Measurements from ENCODE around the gene SCRT2. TPM values are rescaled to one million over a fixed set of nuclear protein-coding genes. Genes with fewer than 3 reads are reported as not detected.
A peak's percentile ranks its signal among the peaks of the same experiment; 100 is the strongest.
"Not testable (repeated sequence)": the region's sequence is repeated elsewhere in the genome, so short reads cannot be mapped to it uniquely, and the experiment has no call there.

Gene SCRT2
- total RNA-seq = not detected

- no peak within 1 kb of the TSS for H3K4me3 Mint-ChIP-seq
- DNase-seq = peak; percentile 82
- H3K36me3 Mint-ChIP-seq (ENCODE audit: low read depth) = peaks cover 2% of the 10 kb centered on the region
- H3K27ac Mint-ChIP-seq = no peak within 1 kb of the TSS
- POLR2A ChIA-PET = interaction anchor here (1.1 kb wide), 1 partner anchor 19 kb away, joined by 3 read pairs; no protein-coding TSS in a partner anchor
- H3K27me3 Mint-ChIP-seq = peaks cover 65% of the 10 kb centered on the region
- intact Hi-C loops (cut with DNase I, micrococcal nuclease) = loop anchor here in 1 of 2 experiments (1.0 kb wide), 1 partner anchor 22 kb away; the partner anchor contains the start of gene SRXN1
- H3K9me3 Mint-ChIP-seq (ENCODE audit: low read depth) = no peaks in the 10 kb centered on the region
- peak; percentile 85 for ATAC-seq
- CTCF ChIA-PET = interaction anchor here (0.6 kb wide), 2 partner anchors 12 to 30 kb away, joined by 3 to 4 read pairs; no protein-coding TSS in a partner anchor
- H3K4me1 Mint-ChIP-seq = peaks cover 4% of the 10 kb centered on the region
Observed at GRCh38 chr20:675453-676314, at the start of gene SCRT2. TSS of gene SCRT2 (minus strand) at chr20:675802. CDS start at chr20:675601, 201 bp downstream.

- POLR2A ChIA-PET; ATAC-seq; H3K4me3 Mint-ChIP-seq; H3K36me3 Mint-ChIP-seq (ENCODE audit: low read depth); H3K4me1 Mint-ChIP-seq; DNase-seq; H3K27ac Mint-ChIP-seq; H3K9me3 Mint-ChIP-seq (ENCODE audit: low read depth); CTCF ChIA-PET: not testable (repeated sequence)
- intact Hi-C loops (cut with DNase I, micrococcal nuclease) = loop anchor here in 1 of 2 experiments (5.0 kb wide), 1 partner anchor 52 kb away; no protein-coding TSS in a partner anchor
- H3K27me3 Mint-ChIP-seq = peaks cover 37% of the 10 kb centered on the region
Observed at GRCh38 chr20:724797-725196, 49.2 kb upstream of the SCRT2 start.

- H3K9me3 Mint-ChIP-seq (ENCODE audit: low read depth) = no peaks in the 10 kb centered on the region
- no peak for ATAC-seq
- H3K36me3 Mint-ChIP-seq (ENCODE audit: low read depth) = no peaks in the 10 kb centered on the region
- POLR2A ChIA-PET = no interaction called here
- H3K27ac Mint-ChIP-seq = no peak overlapping the region
- no peaks in the 10 kb centered on the region for H3K4me1 Mint-ChIP-seq
- no peak overlapping the region for H3K4me3 Mint-ChIP-seq
- intact Hi-C loops (cut with DNase I, micrococcal nuclease) = no loop called here
- H3K27me3 Mint-ChIP-seq = peaks cover 31% of the 10 kb centered on the region
- CTCF ChIA-PET = no interaction called here
- DNase-seq = no peak
Observed at GRCh38 chr20:723756-724155, 48.2 kb upstream of the SCRT2 start.

- ATAC-seq (no peak), DNase-seq (no peak)
- H3K27ac Mint-ChIP-seq = no peak overlapping the region
- H3K4me1 Mint-ChIP-seq = no peaks in the 10 kb centered on the region
- ChIA-PET POLR2A (no interaction called here), CTCF (no interaction called here)
- intact Hi-C loops (cut with DNase I, micrococcal nuclease) = no loop called here
- H3K4me3 Mint-ChIP-seq = no peak overlapping the region
- H3K36me3 Mint-ChIP-seq (ENCODE audit: low read depth) = no peaks in the 10 kb centered on the region
- peaks cover 29% of the 10 kb centered on the region for H3K27me3 Mint-ChIP-seq
- H3K9me3 Mint-ChIP-seq (ENCODE audit: low read depth) = no peaks in the 10 kb centered on the region
Observed at GRCh38 chr20:722822-723644, 47.4 kb upstream of the SCRT2 start.

- POLR2A ChIA-PET = no interaction called here
- ATAC-seq (no peak), DNase-seq (no peak)
- no peak overlapping the region for H3K4me3 Mint-ChIP-seq
- no peak overlapping the region for H3K27ac Mint-ChIP-seq
- CTCF ChIA-PET = interaction anchor here (0.7 kb wide), 1 partner anchor 26 kb away, joined by 3 read pairs; no protein-coding TSS in a partner anchor
- H3K36me3 Mint-ChIP-seq (ENCODE audit: low read depth) = no peaks in the 10 kb centered on the region
- peaks cover 27% of the 10 kb centered on the region for H3K27me3 Mint-ChIP-seq
- H3K4me1 Mint-ChIP-seq = no peaks in the 10 kb centered on the region
- intact Hi-C loops (cut with DNase I, micrococcal nuclease) = no loop called here
- no peaks in the 10 kb centered on the region for H3K9me3 Mint-ChIP-seq (ENCODE audit: low read depth)
Observed at GRCh38 chr20:721876-722275, 46.3 kb upstream of the SCRT2 start.

GRCh38 chr20:719816-720215 is 44.2 kb upstream of the SCRT2 start:
- DNase-seq = no peak
- POLR2A ChIA-PET = no interaction called here

GRCh38 chr20:719068-719467 is 43.5 kb upstream of the SCRT2 start:
- DNase-seq = no peak
- intact Hi-C loops (cut with DNase I, micrococcal nuclease) = no loop called here
- H3K9me3 Mint-ChIP-seq (ENCODE audit: low read depth) = no peaks in the 10 kb centered on the region
- CTCF ChIA-PET = no interaction called here
- ATAC-seq = no peak
- H3K36me3 Mint-ChIP-seq (ENCODE audit: low read depth) = no peaks in the 10 kb centered on the region
- H3K4me1 Mint-ChIP-seq = no peaks in the 10 kb centered on the region
- H3K27ac Mint-ChIP-seq = no peak overlapping the region
- no peak overlapping the region for H3K4me3 Mint-ChIP-seq
- POLR2A ChIA-PET = no interaction called here
- H3K27me3 Mint-ChIP-seq = peaks cover 17% of the 10 kb centered on the region

More at GRCh38 chr20:719816-720215, 44.2 kb upstream of the SCRT2 start:
- no peaks in the 10 kb centered on the region for H3K4me1 Mint-ChIP-seq
- no peak for ATAC-seq
- H3K27ac Mint-ChIP-seq = no peak overlapping the region
- H3K36me3 Mint-ChIP-seq (ENCODE audit: low read depth) = no peaks in the 10 kb centered on the region
- peaks cover 17% of the 10 kb centered on the region for H3K27me3 Mint-ChIP-seq
- H3K4me3 Mint-ChIP-seq = no peak overlapping the region
- CTCF ChIA-PET = no interaction called here
- no peaks in the 10 kb centered on the region for H3K9me3 Mint-ChIP-seq (ENCODE audit: low read depth)
- intact Hi-C loops (cut with DNase I, micrococcal nuclease) = no loop called here

- POLR2A ChIA-PET = no interaction called here
- H3K36me3 Mint-ChIP-seq (ENCODE audit: low read depth) = no peaks in the 10 kb centered on the region
- peaks cover 18% of the 10 kb centered on the region for H3K27me3 Mint-ChIP-seq
- ATAC-seq (no peak), DNase-seq (no peak)
- H3K4me3 Mint-ChIP-seq = no peak overlapping the region
- peaks cover 2% of the 10 kb centered on the region for H3K9me3 Mint-ChIP-seq (ENCODE audit: low read depth)
- no peak overlapping the region for H3K27ac Mint-ChIP-seq
- intact Hi-C loops (cut with DNase I, micrococcal nuclease) = no loop called here
- CTCF ChIA-PET = no interaction called here
- H3K4me1 Mint-ChIP-seq = no peaks in the 10 kb centered on the region
Observed at GRCh38 chr20:717832-718231, 42.2 kb upstream of the SCRT2 start.

- peaks cover 18% of the 10 kb centered on the region for H3K27me3 Mint-ChIP-seq
- intact Hi-C loops (cut with DNase I, micrococcal nuclease) = no loop called here
- ChIA-PET POLR2A (interaction anchor here (0.6 kb wide), 1 partner anchor 26 kb away, joined by 3 read pairs; no protein-coding TSS in a partner anchor), CTCF (no interaction called here)
- DNase-seq (no peak), ATAC-seq (no peak)
- no peaks in the 10 kb centered on the region for H3K36me3 Mint-ChIP-seq (ENCODE audit: low read depth)
- no peak overlapping the region for H3K27ac Mint-ChIP-seq
- peaks cover 2% of the 10 kb centered on the region for H3K9me3 Mint-ChIP-seq (ENCODE audit: low read depth)
- no peak overlapping the region for H3K4me3 Mint-ChIP-seq
- H3K4me1 Mint-ChIP-seq = no peaks in the 10 kb centered on the region
Observed at GRCh38 chr20:717271-717670, 41.7 kb upstream of the SCRT2 start.

- H3K9me3 Mint-ChIP-seq (ENCODE audit: low read depth) = peaks cover 2% of the 10 kb centered on the region
- no peaks in the 10 kb centered on the region for H3K4me1 Mint-ChIP-seq
- H3K27ac Mint-ChIP-seq = no peak overlapping the region
- H3K27me3 Mint-ChIP-seq = peaks cover 20% of the 10 kb centered on the region
- ChIA-PET POLR2A (no interaction called here), CTCF (no interaction called here)
- H3K36me3 Mint-ChIP-seq (ENCODE audit: low read depth) = no peaks in the 10 kb centered on the region
- no peak overlapping the region for H3K4me3 Mint-ChIP-seq
- DNase-seq (no peak), ATAC-seq (no peak)
- intact Hi-C loops (cut with DNase I, micrococcal nuclease) = no loop called here
Observed at GRCh38 chr20:714453-714852, 38.9 kb upstream of the SCRT2 start.

GRCh38 chr20:711576-711975 is 36.0 kb upstream of the SCRT2 start:
- POLR2A ChIA-PET = no interaction called here
- intact Hi-C loops (cut with DNase I, micrococcal nuclease) = no loop called here
- Mint-ChIP-seq H3K27ac (no peak overlapping the region), H3K4me1 (no peaks in the 10 kb centered on the region), H3K9me3 (ENCODE audit: low read depth) (peaks cover 2% of the 10 kb centered on the region), H3K36me3 (ENCODE audit: low read depth) (no peaks in the 10 kb centered on the region), H3K27me3 (peaks cover 24% of the 10 kb centered on the region), H3K4me3 (no peak overlapping the region)
- no peak for DNase-seq
- CTCF ChIA-PET = interaction anchor here (1.2 kb wide), 1 partner anchor 16 kb away, joined by 3 read pairs; no protein-coding TSS in a partner anchor
- ATAC-seq = no peak
